Osteocyte (in vitro differentiated cells): ENCODE measurements around the gene PPFIA3. TPM values are rescaled to one million over a fixed set of nuclear protein-coding genes. Genes with fewer than 3 reads are reported as not detected.

ENCODE experiments used
- DNase-seq: peaks from one replicate; pipeline ENCODE4 v3.0.0; 2021; ENCODE audit warnings: mixed read lengths; ENCODE audit not compliant: unreplicated experiment; ENCODE audit errors: extremely low spot score
- H3K27ac Mint-ChIP-seq: one replicate; pipeline ENCODE4 v1.8.0; 2021; ENCODE audit warnings: mild to moderate bottlenecking, mixed read lengths; ENCODE audit not compliant: unreplicated experiment
- H3K27me3 Mint-ChIP-seq: one replicate; pipeline ENCODE4 v1.8.0; 2021; ENCODE audit warnings: mixed read lengths; ENCODE audit not compliant: unreplicated experiment
- H3K36me3 Mint-ChIP-seq: one replicate; pipeline ENCODE4 v1.8.0; 2021; ENCODE audit warnings: mixed read lengths; ENCODE audit not compliant: unreplicated experiment
- H3K4me1 Mint-ChIP-seq: one replicate; pipeline ENCODE4 v1.8.0; 2021; ENCODE audit warnings: mixed read lengths; ENCODE audit not compliant: unreplicated experiment
- H3K4me3 Mint-ChIP-seq: one replicate; pipeline ENCODE4 v1.8.0; 2021; ENCODE audit warnings: mild to moderate bottlenecking, moderate library complexity, mixed read lengths; ENCODE audit not compliant: unreplicated experiment
- H3K9me3 Mint-ChIP-seq: one replicate; pipeline ENCODE4 v1.8.0; 2021; ENCODE audit warnings: mixed read lengths; ENCODE audit not compliant: unreplicated experiment
- total RNA-seq: library from RNA; stranded (reverse); gene quantifications from 2 replicates; pipeline ENCODE4 v1.2.1, GENCODE V29; 2021
- TF ChIP-seq, protein P1 (sequence below): fragments of 200-600 bp; sonication (generic); IDR thresholded peaks from 2 replicates; pipeline ENCODE4 v1.5.0; 2021; ENCODE audit warnings: antibody characterized with exemption, mild to moderate bottlenecking, moderate library complexity

The PPFIA3 gene
- total RNA-seq, 1 donor from 2014 or later: 6.6 TPM

DNA sequence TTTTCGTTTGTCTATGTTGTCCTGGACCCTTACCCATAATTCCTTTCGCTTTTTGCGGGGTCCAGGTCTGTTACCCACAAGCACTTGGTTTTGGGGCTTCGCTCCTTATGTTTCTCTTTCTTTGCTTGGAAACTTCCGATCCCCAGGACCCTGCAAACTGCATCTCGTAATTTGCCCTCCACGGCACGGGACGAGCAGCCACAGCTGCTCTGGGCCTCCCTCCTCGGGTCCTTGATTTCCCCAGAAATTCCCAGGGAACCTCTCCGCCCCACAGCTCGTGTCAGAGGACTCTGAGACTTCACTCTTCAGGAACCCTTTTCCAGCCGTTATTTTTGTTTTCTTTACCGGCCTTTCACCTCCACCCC is 33.5 kb upstream of the PPFIA3 start:
- H3K4me1 Mint-ChIP-seq: peaks cover 27% of the 10 kb centered on the region
- no peaks in the 10 kb centered on the region for H3K27me3 Mint-ChIP-seq
- TF ChIP-seq, protein P1, sequence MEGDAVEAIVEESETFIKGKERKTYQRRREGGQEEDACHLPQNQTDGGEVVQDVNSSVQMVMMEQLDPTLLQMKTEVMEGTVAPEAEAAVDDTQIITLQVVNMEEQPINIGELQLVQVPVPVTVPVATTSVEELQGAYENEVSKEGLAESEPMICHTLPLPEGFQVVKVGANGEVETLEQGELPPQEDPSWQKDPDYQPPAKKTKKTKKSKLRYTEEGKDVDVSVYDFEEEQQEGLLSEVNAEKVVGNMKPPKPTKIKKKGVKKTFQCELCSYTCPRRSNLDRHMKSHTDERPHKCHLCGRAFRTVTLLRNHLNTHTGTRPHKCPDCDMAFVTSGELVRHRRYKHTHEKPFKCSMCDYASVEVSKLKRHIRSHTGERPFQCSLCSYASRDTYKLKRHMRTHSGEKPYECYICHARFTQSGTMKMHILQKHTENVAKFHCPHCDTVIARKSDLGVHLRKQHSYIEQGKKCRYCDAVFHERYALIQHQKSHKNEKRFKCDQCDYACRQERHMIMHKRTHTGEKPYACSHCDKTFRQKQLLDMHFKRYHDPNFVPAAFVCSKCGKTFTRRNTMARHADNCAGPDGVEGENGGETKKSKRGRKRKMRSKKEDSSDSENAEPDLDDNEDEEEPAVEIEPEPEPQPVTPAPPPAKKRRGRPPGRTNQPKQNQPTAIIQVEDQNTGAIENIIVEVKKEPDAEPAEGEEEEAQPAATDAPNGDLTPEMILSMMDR: no peak
- H3K36me3 Mint-ChIP-seq: peaks cover 14% of the 10 kb centered on the region
- no peaks in the 10 kb centered on the region for H3K9me3 Mint-ChIP-seq
- H3K4me3 Mint-ChIP-seq: peak overlapping the region; percentile 95
- DNase-seq: no peak
- peak overlapping the region; percentile 92 for H3K27ac Mint-ChIP-seq

DNA sequence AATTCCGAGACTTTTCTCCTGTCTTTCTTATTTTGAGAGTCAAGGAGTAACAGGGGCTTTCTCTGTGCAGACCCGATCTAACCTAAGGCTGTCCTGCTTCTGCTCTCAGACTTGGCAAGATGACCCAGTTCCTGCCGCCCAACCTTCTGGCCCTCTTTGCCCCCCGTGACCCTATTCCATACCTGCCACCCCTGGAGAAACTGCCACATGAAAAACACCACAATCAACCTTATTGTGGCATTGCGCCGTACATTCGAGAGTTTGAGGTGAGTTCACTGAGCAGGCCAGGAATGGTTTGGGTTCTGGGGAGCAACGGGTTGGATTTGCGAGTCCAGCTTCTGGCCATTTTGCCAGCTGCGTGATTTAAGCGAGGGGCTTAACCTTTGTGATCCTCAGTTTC is 33.0 kb upstream of the PPFIA3 start:
- DNase-seq: no peak
- Mint-ChIP-seq H3K27me3 (no peaks in the 10 kb centered on the region), H3K36me3 (peaks cover 17% of the 10 kb centered on the region), H3K27ac (peak overlapping the region; percentile 92), H3K4me1 (peaks cover 27% of the 10 kb centered on the region), H3K4me3 (peak overlapping the region; percentile 95), H3K9me3 (no peaks in the 10 kb centered on the region)
- TF ChIP-seq, protein P1: no peak

DNA sequence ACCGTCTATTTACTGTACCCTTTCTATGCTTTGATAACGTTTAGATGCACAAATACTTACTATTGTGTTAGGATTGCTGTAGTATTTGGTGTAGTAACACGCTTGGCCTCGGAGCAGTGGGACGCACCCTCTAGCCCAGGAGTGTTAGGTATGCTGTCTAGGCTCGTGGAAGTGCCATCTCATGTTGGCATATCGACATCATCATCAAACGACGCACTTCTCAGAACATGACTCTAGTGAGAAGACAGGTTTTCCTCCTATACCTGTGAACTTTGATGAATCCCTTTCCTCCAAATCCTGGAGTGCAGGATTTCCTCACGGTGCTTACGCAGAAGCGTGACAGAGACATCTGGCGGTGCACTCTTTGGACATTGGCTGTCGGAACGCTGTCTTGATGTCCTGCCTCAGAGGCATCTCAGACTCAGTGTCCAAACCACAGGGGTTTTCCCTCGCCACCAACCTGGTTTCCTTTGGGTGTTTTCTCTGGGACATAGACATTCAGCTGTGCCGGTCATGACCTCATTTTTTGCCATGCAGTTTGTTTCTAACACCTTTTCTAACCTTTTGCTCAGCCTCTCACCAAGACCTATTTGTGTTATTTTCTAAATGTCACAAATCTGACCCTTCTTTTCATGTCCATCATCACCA is 27.8 kb upstream of the PPFIA3 start:
- TF ChIP-seq, protein P1: no peak
- Mint-ChIP-seq H3K36me3 (peaks cover 36% of the 10 kb centered on the region), H3K4me1 (peaks cover 14% of the 10 kb centered on the region), H3K27me3 (no peaks in the 10 kb centered on the region), H3K4me3 (no peak overlapping the region), H3K9me3 (no peaks in the 10 kb centered on the region), H3K27ac (no peak overlapping the region)
- no peak for DNase-seq

DNA sequence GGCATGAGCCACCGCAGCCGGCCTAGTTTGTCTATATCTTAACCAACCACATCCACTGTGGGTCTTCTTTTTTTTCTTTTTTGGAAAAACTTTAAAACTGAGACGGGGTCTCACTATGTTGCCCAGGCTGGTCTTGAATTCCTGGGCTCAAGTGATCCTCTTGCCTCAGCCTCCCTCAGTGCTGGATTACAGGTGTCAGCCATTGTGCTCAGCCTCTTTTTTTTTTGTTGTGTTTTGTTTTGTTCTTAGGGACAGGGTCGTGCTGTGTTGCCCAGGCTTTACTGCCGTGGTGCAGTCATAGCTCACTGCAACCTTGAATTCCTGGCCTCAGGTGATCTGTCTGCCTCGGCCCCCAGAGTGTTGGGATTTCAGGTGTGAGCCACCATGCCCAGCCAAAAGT is 26.7 kb upstream of the PPFIA3 start:
- peaks cover 10% of the 10 kb centered on the region for H3K4me1 Mint-ChIP-seq
- peaks cover 40% of the 10 kb centered on the region for H3K36me3 Mint-ChIP-seq
- H3K9me3 Mint-ChIP-seq: no peaks in the 10 kb centered on the region
- H3K27me3 Mint-ChIP-seq: no peaks in the 10 kb centered on the region
- H3K4me3 Mint-ChIP-seq: no peak overlapping the region
- DNase-seq: no peak
- no peak overlapping the region for H3K27ac Mint-ChIP-seq
- TF ChIP-seq, protein P1: no peak

DNA sequence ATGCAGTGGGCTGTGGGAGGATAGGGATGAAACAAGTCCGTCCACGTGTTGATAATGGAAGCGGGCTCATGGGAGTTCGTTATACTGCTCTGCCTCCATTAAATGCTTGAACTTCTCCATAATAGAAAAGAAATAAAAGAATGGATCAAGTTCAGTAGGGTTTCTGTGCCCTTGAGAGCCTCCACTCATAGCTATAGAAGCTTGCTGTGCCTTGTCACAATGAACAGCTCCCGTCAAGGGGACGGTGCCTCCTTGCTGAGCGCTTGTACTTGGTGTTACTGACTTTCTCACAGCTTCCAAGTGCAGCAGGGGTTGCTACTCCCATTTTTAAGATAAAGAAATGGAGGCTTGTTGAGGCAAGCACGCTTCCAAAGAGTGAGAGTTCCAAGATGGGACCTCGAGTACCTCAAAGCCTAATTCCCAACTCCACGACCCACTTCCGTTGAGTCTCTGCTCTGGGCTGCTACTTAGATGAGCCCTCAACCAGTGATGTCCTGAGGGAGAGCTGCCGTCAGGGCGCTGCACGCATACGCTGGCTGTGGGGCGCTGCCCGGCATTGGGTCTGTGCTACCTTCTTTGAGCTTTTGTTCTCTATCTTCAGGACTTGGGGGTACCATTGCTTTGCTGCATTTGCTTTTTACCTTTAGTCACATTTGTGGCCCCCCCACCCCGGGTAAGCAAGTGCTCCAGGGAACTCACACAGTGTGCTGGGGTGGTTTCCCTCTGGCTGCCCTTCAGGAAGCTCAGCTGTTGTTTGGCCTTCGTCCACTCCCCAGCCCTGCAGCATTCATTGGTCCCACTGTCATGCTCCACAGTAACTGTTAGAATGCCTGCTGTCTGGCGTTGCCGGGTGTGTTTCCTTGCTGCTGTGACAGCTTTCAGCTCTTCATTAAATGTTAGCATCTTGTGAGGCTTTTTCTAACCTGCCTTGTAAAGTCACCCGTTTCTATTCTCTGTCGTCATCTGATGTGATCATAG is 24.6 kb upstream of the PPFIA3 start:
- H3K9me3 Mint-ChIP-seq: no peaks in the 10 kb centered on the region
- no peak overlapping the region for H3K4me3 Mint-ChIP-seq
- H3K27me3 Mint-ChIP-seq: no peaks in the 10 kb centered on the region
- no peak overlapping the region for H3K27ac Mint-ChIP-seq
- H3K36me3 Mint-ChIP-seq: peaks cover 46% of the 10 kb centered on the region
- TF ChIP-seq, protein P1: no peak
- H3K4me1 Mint-ChIP-seq: peaks cover 9% of the 10 kb centered on the region
- no peak for DNase-seq
